NCI-H226 (cell line): ENCODE measurements around the gene EPS8L1.

Experiments
- DNase-seq: peaks from one replicate; pipeline ENCODE4 v3.0.0-alpha.2; 2015

Gene EPS8L1

GRCh38 chr19:55117663-55118391 lies 42.2 kb downstream of the EPS8L1 start:
- DNase-seq: peak; percentile 100

GRCh38 chr19:55118401-55118991 lies 42.8 kb downstream of the EPS8L1 start:
- no peak for DNase-seq

DNA sequence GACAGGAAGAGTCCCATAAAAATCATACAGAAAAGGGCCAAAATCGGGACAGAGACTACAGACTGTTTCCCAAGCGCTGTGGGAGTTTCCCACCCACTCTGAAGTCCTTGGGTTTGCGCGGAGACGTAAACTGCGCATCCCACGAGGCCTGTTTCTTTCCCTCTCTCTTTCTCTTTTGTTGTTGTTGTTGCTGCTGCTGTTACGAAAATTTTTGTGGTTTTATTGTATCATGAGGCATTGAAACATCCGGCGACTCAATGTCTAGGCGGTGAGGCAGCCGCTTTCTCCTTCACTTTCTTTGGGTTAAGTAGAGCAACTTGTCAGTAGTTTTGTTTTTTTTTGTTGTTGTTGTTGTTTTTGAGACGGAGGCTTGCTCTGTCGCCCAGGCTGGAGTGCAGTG lies 43.4 kb downstream of the EPS8L1 start:
- DNase-seq: no peak

- DNase-seq: no peak
These were observed 55.8 kb downstream of the EPS8L1 start for GRCh38 chr19:55131421-55131820.

- no peak for DNase-seq
These were observed 56.9 kb downstream of the EPS8L1 start for GRCh38 chr19:55132453-55133129.

GRCh38 chr19:55133639-55134444 lies 58.2 kb downstream of the EPS8L1 start:
- no peak for DNase-seq

DNA sequence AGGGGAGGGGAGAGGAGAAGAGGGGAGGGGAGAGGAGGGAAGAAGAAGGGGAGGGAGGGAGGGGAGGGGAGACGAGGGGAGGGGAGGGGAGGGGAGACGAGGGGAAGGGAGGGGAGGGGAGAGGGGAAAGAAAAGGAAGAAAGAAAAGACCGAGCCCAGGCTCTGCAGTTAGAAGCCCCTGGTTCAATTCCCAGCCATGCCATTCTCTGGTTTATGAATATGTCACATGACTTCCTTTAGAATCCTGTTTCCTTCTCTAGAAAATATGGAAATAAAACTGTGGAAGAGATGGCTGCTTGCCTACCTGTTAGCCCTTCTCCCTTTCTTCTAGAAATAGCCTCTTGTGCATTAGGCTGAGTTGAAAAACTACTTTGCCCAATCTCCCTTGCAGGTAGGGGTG lies 59.1 kb downstream of the EPS8L1 start:
- DNase-seq: no peak

GRCh38 chr19:55136399-55137102 lies 60.9 kb downstream of the EPS8L1 start:
- no peak for DNase-seq
